Epidermal melanocyte (primary cell): ENCODE measurements around the gene GBP7.
A peak's percentile ranks its signal among the peaks of the same experiment; 100 is the strongest.
"Not testable (repeated sequence)": the region's sequence is repeated elsewhere in the genome, so short reads cannot be mapped to it uniquely, and the experiment has no call there.

Source experiments
- DNase-seq: peaks from one replicate; pipeline ENCODE4 v3.0.0; 2011; ENCODE audit warnings: low spot score; ENCODE audit not compliant: insufficient read length

GBP7 gene

DNA sequence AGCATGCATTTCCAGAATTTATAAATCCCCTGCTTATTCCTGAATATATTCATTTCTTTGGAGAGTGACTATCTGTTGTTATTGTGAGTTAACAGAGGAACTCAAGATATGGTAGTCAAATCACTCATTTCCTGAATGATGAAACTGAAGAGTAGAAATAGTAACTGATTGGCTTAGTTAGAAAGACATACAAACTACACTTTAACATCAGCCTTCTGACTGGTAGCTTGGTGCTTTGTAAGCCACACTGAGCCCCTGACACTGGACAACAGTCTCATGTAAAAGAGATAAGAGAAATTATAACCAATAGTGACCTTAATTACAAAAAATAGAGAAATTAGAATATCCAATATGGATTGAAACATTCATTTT lies 4.8 kb downstream of the GBP7 start:
- DNase-seq, result no peak

GRCh38 chr1:89170170-89171066 lies 5.4 kb downstream of the GBP7 start:
- DNase-seq, result no peak

DNA sequence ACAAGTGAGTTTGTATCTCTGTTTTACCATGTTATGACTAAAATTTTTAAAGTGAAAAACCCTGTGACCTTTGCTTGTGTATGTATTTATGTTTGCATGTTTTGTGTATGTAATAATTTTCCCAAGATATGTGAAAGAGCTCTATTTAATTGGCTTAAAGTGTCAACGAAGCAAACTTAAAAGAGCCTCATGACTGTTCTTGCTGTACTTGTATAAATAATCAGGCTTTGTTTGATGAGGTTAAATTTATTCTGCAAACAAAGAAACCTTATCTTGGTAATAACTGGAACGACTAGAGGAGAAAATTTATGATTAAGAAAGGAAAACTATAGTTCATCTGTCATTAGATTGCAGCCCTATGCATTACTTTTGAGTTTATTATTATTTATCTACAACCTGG lies 6.6 kb downstream of the GBP7 start:
- DNase-seq, result peak; percentile 14

DNA sequence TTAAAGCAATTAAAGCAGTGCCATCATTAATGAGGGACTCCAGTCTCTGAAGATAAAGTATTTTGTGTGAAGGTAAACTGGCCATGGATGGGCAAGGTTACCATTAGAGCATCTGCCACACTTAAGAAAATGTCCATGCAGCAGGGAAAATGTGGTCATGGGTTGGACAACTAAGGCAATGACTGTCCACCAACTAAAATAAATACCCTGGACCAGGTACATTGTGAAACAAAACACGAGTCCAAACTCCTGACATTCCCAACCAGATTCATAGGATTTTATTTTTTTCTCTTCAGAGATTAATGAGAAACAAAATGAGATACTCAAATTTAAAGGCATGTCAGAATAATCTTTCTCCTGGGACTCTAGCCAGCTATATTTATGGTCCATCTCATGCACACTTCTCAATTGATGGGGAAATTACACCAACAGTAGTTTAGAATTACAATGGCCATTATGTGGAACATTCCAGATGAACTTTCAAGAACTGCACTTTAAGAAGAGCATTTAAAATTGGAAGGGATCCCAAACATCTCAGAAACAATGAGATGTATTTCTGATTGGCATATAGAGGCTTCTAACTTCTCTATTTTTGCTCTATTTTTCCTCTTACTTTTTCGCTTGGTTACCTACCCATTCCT lies 8.1 kb downstream of the GBP7 start:
- DNase-seq, result no peak

- no peak for DNase-seq
Observed at GRCh38 chr1:89166705-89167104, 9.1 kb downstream of the GBP7 start.

GRCh38 chr1:89165811-89166210 lies 10.0 kb downstream of the GBP7 start:
- DNase-seq, result no peak

DNA sequence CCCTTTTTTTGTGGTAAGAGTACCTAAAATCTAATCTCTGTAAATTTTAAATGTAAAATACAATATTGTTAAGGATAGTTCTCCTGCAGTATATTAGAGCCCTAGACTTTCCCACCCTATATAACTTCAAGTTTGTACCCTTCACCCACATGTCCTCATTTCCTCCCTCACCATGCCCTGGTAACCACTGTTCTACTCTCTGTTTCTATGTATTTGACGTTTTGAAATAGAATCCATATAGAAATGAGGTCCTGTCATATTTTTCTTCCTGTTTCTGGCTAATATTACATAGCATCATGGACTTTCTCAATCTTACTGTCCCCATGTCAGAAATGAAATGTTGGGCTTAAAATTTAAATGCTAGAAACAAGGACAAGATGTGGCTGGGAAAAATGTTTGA lies 24.8 kb downstream of the GBP7 start:
- DNase-seq, result no peak

- DNase-seq, result no peak
Observed at GRCh38 chr1:89149976-89150375, 25.8 kb downstream of the GBP7 start.

DNA sequence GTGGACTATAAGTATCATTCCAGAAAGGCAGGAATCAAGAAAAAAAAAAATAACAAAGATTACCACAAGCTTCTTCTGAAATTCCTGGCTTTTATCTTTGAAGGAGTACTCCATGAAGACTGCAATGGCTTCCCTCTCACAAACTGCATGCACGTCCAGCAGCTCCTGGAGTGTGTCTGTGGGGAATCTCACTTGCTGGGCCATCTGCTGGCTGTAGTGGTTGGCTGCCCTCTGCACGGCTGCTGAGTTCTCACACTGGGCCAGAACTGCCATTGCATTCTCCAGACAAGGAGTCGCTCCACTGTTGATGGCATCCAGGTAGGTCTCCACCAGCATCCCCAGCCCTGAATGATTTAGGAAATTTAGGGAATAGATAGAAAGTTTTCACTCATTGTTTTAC lies 26.6 kb downstream of the GBP7 start:
- DNase-seq, result no peak

DNA sequence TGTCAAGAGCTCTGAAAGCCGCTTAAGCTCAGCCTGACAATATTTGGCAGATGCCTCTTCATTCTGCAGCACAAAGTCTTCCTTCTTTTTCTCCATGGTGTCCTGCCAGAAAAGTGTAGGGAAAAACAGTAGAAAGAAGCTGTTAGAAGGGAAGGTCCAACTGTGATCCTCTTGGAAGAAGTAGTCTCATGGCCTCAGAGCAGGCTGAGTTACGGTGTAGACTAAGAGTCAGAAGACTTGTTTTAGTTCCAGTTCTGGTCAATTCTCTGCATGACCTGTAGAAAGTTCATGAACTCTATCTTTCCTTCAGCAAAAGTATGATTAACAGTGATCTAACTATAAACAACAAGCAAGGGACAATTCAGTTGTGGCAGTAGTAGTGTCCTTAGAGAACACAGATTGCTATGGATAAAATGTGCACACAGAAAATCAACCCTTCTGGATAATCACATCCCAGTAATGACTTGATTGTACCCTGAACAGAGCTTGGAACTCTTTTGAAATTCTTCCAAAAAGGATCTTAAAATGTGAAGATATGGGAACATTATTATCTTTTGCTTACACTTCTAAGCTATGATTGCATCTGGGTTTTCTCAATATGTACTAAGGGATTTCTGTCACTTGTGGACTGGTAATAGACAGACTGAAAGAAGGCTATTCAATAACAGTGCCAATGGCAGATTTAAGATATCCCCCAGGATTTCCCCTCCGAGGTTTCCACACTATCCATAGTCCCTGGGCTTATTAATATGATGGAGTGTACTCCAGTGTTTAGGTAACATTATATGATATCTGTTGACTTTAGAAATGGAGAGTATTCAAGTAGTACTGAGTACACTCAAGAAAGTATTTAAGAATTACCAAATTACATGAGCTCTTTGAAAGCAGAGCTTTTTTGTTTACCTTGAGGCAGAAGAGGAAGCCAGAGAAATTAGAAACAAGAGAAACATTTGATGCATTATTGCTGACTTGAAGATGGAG lies 27.8 kb downstream of the GBP7 start:
- DNase-seq, result no peak

GRCh38 chr1:89146721-89147120 lies 29.1 kb downstream of the GBP7 start:
- no peak for DNase-seq

- no peak for DNase-seq
Observed at GRCh38 chr1:89143484-89143883, 32.3 kb downstream of the GBP7 start.

- DNase-seq, result no peak
Observed at GRCh38 chr1:89142160-89142559, 33.6 kb downstream of the GBP7 start.

DNA sequence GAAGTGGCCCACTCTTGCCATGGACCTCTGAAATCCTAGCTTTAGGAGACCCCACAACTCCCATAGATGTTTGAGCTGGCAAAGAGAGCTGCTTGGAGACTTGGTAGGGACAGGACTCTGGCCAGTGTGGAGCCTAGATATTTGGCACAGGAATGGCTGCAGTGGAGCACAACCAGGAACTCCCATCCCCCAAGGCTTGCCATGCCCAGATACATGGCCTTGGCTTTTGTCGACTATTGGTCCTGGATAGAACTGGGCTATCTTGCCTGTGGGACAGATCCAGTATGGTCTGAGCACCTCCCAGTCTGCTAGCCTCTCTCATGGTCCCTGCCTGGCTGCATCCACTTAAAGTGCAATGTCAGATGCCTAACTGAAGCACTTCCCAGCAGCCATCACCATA lies 42.1 kb downstream of the GBP7 start:
- DNase-seq, result no peak

- no peak for DNase-seq
Observed at GRCh38 chr1:89130716-89131115, 45.1 kb downstream of the GBP7 start.

GRCh38 chr1:89129911-89130310 lies 45.9 kb downstream of the GBP7 start:
- no peak for DNase-seq

GRCh38 chr1:89128003-89128458 lies 47.8 kb downstream of the GBP7 start:
- DNase-seq, result not testable (repeated sequence)

- not testable (repeated sequence) for DNase-seq
Observed at GRCh38 chr1:89126602-89127565, 48.9 kb downstream of the GBP7 start.

- peak; percentile 38 for DNase-seq
Observed at GRCh38 chr1:89125913-89126580, 49.8 kb downstream of the GBP7 start, which contains the start of gene GBP2. Gene GBP2 (minus strand): TSS chr1:89126114. CDS start chr1:89121966, 4,148 bp downstream.
